GM19238 (cell line): ENCODE results near the gene METAP2.

Source experiments
- DNase-seq: peaks from one replicate; pipeline ENCODE4 v3.0.0; 2011; ENCODE audit warnings: low spot score; ENCODE audit not compliant: insufficient read length

METAP2 gene

DNA sequence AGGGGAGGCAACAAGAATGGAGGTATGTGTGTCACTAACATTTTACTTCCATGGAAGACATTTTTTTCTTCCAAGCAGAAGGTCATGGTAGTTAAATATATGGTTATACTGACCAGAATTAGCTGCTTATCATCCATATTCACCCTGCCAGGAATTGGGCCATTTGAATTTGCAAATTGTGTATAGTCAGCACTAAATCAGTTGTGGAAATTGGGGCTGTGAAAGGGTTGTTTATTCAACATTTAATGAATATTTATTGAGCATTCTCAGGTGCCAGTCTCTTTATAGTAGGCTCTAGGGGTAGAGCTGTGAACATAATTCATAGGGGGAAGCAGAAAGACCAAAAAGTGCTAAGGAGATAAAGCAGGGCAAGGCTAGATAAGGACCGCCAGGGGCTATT lies 38.0 kb downstream of the METAP2 start:
- no peak for DNase-seq

DNA sequence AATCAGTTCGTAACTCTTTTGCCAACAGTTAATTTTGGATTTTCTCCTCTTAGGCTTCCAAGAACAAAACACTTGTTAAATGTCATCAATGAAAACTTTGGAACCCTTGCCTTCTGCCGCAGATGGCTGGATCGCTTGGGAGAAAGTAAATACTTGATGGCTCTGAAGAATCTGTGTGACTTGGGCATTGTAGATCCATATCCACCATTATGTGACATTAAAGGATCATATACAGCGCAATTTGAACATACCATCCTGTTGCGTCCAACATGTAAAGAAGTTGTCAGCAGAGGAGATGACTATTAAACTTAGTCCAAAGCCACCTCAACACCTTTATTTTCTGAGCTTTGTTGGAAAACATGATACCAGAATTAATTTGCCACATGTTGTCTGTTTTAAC lies 39.6 kb downstream of the METAP2 start:
- no peak for DNase-seq

DNA sequence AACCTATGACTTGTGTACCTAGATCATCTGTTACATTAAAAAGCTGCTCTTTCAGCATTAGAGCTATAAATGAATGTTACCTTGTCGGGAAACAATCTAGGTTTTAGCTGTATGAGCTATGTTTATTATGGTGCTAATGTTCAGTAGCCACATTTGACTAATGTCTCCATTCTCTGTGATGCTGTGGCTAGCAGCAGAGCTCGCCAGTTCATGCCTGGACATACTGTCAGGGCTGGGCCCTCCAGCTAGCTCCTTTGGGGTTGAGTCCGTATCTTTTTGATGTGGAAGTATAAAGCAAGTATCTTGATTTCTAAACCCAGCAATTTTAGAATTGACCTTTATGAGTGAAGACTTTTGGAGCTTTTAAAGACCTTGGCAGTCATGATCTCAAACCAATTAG lies 41.2 kb downstream of the METAP2 start:
- no peak for DNase-seq

DNA sequence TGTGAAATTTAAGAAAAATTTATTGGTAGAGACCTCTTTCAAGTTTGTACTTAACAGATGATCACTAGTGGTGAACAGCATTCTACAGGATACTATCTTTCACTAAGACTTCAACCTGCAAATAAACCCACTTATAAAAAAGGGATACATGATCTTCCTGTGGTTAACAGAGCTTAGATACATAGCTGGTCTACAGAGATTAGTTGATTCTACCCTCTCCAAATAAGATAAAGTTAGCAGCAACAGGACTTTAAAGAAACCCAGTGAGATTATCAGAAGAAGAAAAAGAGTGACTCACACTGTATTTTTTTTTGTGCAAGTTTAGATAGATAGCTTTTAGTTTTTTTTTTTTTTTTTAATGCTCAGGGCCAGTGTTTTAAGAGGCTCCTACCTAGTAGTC lies 42.8 kb downstream of the METAP2 start:
- DNase-seq = no peak

DNA sequence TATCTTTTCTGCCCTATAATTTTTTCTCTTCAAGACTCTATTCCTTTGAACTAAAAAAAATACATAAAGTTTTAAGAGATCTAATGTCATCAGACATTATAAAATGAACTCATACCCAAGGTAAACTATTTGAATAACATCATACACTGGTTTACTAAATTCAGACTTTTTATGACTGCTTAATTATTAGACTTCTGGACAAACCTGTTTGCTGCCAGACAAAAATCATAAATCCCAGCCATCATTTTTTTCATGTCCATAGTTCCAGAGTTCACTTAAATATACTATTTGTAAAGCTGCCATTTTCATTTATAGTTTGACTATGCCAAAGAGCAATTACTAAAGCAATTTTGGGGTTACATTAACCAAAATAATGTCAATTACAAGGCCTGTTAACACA lies 43.3 kb downstream of the METAP2 start:
- DNase-seq = no peak

DNA sequence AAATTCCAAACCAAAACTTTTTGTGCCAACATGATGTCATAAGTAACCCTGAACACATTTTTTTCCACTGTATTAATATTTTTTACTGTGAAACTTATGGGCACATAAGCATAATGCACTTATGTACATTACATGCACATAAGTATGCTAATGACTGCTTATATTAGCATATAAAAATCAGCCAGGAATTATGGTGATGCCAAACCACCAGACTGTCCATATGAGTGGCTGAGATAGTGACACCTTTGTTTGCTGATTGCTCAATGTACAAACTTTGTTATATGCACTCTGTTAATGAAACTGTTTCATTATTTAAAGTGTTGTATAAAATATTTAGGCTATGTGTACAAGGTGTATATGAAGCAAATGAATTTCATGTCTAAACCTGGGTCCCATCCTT lies 45.0 kb downstream of the METAP2 start:
- DNase-seq = no peak

DNA sequence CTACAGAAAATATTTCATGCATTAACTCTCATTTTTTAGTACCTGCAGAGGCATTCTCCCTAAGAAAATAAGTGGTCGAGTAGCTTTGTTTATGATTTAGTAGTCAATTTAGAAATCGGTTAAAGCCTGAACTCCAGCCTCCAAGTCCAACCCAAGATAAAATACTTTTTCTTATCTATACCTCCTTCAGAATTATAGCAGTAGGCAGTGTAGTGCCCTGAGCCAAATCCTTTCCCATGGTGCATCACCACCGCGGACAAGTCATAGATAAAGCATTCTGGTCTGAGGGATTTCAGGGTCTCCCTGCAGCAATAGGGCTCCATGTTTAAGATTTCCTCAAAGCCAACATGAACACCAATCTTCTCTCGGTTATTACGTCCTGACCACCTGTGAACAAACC lies 46.9 kb downstream of the METAP2 start:
- no peak for DNase-seq

DNA sequence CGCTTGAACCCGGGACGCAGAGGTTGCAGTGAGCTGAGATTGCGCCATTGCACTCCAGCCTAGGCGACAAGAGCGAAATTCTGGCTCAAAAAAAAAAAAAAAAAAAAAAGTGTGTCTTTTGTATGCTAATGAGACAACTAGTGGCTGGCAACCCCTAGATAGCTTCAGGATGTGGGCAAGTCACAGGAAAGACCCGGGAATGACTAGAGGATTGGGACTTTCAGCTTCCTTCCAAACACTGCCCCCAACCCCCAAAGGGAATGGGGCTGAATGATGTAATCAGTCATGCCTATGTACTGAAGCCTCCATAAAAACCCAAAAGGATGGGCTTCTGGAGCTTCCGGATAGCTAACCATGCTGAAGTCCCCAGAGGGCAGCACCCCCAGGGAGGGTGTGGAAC lies 48.7 kb downstream of the METAP2 start:
- no peak for DNase-seq

DNA sequence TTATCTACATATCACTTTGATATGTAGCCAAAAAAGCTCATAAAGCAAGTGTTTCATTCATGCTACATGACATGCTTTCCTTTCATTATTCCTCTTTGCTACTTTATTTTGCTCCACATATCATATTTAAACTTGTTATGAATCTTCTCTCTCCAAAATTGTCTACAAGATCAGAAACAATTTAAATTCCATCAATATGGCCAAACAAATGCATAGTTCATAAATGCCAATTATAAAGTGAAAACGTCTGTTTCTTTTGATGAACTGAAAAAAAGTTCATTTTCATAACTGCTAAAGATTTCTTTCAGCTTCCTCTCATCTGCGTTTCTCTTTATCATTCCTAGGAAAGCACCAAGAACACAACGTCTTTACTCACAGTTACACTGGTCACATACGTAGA lies 54.5 kb downstream of the METAP2 start:
- no peak for DNase-seq

DNA sequence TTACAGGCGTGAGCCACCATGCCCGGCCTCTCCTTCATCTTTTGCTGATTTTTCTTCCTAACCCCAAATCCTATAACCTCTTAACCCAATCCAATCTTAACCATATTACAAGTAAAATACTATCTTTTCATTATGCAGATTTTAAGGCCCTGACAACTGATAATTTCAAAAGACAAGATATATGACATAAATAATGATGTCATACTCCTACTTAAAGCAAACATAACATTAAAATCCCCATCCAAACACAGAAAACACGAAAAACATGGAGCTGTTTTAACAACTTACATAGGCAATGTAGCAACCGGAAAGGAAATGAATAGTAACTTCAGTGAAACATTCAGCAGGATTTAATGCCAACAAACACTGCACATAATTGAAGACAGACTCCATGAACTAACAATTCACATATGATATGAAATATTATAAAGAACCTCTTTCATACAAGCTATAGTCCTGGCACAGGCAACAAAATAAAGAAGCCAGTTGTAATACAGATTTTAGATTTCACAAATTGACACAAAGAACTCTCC lies 55.8 kb downstream of the METAP2 start:
- DNase-seq = no peak

DNA sequence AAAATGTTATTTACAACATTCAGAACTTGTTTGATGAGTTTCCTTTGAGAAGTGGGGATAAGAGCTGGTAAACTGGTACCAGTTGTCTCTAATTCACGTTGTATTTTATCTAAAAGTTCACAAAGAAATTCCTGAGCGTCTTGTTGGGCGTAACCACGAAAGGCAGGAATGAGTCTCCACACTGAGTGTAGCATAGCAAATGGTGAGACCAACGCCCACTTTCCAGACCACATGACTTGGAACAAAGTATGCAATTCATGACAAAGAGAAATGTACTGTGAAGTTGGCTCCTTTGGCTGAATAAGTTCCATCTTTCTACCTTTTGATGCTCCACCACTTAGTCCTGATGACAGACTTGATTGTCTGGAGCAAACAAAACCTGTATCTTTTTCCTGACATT lies 58.9 kb downstream of the METAP2 start:
- no peak for DNase-seq

DNA sequence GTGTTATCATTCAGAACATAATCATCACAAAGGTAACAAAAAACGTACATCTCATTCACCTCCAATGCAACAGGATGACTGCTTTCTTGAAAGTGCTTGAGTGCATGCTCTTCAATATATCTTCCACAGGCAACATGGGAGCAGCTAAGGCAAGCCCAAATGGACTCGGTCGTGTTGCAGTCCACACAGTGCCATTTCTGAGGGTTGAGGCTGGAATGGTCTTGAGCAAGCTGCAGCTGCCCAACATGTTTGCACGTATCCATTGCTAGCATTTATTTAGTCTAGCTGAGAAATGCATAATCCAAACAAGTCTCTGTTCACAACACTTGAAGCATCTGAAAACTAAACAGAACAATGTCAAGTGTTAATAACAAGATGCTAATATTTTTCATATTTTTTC lies 60.0 kb downstream of the METAP2 start:
- DNase-seq = no peak

DNA sequence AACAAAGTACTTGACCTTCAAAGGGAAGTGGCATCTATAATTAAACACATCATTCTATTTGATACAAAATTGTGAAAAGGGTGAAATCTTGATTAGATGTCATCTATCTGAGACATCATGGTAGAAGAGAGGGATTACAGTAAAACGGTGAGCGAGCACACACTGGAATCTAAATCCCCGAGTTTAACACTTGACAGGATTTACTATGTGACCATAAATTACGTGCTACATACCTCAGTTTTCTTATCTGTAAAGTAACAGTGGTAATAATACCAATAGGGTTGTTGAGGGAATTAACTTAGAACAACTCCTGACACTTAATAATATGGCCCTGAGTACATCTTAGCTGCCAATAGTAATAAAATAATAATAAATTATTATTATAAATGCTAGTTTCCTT lies 64.1 kb downstream of the METAP2 start:
- DNase-seq = no peak

DNA sequence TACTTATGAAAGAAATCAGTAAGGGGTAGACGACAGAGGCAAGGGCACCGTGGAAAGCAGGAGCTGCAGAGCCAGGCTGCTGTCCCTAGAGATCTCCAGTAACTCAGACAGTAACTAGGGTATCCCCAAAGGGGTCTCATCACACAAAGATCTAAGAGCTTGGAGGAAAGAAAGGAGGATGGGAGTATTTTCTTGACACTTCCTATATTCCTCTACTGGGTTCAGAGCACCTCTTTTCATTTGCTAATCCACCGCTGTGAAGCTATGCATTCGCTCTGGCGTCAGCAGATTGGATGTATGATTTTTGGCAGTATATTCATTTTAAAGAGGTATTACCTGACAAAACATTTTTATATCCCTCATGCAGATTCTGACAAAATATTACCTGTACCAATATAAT lies 64.7 kb downstream of the METAP2 start:
- no peak for DNase-seq

DNA sequence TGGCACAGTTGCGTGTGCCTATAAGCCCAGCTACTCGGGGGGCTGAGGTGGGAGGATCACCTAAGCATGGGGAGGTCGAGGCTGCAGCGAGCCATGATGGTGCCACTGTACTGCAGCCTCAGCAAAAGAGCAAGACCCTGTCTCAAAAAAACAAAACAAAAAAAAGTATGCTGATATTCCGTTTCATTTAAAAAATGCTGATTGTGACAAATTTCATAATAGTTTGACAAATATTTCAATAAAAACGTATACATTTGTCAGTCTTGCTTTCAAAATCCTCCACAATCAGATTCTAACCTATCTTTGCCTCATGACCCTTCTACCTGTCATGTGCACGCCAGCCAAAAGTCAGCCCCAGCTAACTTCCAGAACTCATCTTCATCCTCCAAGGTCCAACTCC lies 67.5 kb downstream of the METAP2 start:
- DNase-seq = no peak

DNA sequence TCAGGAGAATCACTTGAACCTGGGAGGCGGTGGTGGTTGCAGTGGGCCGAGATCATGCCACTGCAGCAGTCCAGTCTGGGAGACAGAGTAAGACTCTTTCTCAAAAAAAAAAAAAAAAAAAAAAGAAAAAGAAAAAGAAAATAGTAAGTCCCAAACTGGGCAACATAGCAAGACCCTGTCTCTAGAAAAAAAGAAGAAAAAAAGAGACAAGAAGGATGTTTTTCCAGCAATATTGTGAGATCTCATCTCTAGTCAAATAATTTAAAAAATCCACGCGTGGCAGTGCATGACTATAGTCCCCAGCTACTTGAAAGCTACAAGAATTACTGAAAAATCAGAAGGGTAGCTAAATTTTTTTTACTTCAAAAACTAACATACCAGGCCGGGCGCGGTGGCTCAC lies 69.4 kb downstream of the METAP2 start:
- DNase-seq = no peak

DNA sequence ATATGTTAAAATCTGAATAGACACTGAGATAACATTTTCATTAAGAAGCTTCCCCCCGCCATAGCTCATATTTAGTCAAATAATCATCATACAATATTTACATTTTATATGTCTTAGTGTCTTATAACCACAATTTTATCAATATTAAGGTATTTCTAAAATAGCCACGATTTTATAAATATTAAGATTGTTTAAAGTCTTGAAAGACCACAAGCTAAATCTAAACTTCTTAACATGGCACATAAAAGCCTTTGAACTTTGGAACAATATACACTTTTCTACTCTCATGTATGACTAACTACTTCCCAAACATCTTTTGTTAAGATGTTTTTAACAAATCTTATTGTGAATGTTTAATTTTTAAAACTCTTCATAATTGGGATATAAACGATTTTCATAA lies 70.8 kb downstream of the METAP2 start:
- no peak for DNase-seq

DNA sequence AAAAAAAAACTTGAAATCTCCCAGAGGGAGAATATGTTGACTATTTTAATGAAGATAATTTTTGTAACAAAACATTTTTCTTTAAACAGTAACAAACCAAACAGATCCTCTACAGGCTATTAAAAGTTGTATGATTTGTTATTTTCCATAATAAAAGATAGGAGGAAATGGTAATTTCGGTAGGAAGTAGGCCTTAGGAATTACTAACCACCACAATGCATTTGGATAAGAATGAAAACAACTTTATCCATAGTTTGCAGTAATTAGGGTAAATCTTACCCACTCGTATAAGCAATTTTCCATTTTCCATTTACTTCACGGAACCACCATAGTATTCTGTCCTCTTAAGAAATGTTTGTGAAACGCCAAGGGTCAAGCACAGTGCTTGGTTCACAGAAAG lies 71.4 kb downstream of the METAP2 start:
- DNase-seq = no peak

DNA sequence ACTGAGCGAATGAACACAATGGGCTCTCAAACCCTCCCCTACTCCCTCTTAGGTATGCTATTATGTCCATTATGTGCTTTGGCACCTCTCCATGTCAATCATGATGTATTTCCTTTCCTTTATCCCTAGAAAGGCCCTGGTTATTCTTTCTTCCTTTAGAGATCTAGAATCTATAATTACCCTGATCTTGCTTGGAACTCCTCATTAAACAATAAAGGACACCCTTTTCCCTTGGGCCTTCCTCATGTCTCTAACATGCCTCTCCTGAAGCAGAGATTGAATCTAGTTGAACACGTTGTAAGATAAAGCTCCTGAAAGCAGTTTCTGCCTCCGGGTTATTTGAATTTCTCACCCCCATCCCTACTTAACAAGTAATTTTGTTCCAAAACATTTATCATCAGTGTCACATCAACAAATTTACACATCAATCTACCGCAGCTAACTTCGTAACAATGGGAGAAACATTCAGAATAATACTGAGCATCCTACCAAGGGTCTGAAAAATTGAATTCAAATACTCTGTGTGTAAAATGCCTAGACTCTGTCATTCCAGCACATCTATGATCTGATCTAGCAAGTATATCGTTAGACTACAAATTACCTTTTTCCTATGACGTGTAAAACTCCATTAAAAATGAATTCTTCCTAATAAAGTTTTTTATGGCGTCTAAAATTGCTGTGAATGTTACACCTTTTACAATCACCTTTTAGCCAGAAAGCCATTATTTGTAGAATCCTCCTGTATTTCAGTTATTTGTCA lies 72.0 kb downstream of the METAP2 start:
- DNase-seq = no peak

DNA sequence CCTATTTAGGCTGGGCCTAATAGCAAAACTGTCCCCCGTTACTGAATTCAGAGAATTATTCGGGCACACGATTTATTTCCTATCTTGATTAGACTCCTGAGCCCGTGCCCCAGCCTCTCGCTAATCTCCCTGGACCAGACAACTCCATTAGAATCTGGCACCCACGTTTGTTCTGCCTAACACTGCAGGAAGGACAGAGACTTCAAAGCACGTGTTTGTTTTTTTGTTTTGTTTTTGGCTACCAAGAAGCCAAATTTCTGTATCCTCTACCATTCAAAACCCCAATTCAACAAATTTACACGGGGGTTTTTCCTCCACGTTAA lies 72.5 kb downstream of the METAP2 start:
- DNase-seq = no peak

DNA sequence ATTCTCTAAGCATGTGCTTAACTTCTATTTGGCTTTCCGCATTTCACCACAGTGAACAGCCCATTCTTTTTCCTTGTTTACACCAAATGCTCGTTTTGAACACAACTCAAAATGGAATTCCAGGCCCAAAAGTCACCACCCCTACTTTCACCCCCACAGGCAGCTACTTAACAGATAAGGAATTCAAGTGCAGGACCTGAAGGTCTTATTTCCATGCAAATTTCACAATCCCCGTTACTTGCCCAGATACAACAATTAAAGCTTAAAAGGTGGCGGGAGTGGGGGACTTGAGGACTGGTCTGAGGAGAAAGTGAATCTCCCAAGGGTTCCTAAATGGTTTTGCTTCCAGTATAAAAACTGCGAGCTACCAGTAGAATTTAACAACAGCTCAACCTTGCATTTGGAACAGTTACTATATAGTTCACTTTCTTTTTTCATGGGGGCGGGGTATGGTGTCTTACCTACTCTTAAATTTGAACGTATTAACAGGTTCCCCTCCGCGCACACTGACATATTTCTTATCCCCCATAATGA lies 73.6 kb downstream of the METAP2 start:
- DNase-seq = no peak

DNA sequence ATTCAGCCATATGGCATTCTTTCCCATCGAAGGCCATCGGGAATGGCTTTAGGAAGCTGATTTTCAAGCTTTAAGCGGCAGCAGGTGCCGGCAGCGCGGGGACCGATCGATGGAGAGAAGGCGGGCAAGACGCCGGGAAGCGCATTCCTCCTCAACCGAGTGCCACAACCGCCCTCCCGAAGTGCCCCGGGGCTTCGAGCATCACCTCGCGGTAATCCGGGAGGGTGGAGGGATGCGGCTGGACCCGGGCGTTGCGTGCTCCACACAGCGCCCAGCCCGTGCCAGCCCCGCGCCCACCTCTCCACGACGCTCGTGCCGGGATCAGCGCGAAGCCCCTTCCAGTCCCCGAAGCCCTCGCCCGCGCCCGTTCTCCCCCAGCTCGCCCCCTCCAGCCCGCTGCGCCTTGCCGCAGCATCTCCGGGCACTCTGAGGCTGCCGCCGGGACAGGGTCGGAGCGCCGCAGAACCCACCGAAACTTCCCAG lies 74.1 kb downstream of the METAP2 start:
- no peak for DNase-seq
